OCI-LY1 (cell line): ENCODE measurements around the gene FKBP15.

Experiments used
- CTCF ChIP-seq: fragments of 200-600 bp; sonication (generic), shearing (Covaris generic); IDR thresholded peaks from 2 replicates; pipeline ENCODE4 v1.5.1; 2017; ENCODE audit warnings: mild to moderate bottlenecking, antibody characterized with exemption, low read length, moderate library complexity, mixed read lengths
- EZH2 ChIP-seq: fragments of 200-600 bp; sonication (generic), shearing (Covaris generic); IDR thresholded peaks from 2 replicates; pipeline ENCODE4 v1.8.0; 2017; ENCODE audit warnings: borderline replicate concordance, mixed run types, mild to moderate bottlenecking, antibody characterized with exemption, low read length, moderate library complexity, mixed read lengths

GRCh38 chr9:113266174-113266573 is 45.1 kb upstream of the FKBP15 start:
- TF ChIP-seq CTCF = no peak
- TF ChIP-seq EZH2 = no peak
